ENCODE data around the gene WDR90. TPM values are rescaled to one million over a fixed set of nuclear protein-coding genes. Genes with fewer than 3 reads are reported as not detected.

The WDR90 gene
- polyA plus RNA-seq, 2 of the 4 experiments (the other 2 are of a cell fraction), result 6.5 to 30.7 TPM

GRCh38 chr16:672851-673250 is 23.7 kb downstream of the WDR90 start:
- peaks cover 23% of the 10 kb centered on the region for H3K4me1 ChIP-seq
- ATAC-seq (no peak), DNase-seq (ENCODE audit: low read depth in 1 of 2, low spot score in 1 of 2) (no peak), FAIRE-seq (no peak)
- H3K4me2 ChIP-seq, result no peak overlapping the region
- H3K4me3 ChIP-seq, result no peak overlapping the region
- no peak for TF ChIP-seq RFX5 (IDR thresholded peaks at IDR 0.05)
- TF ChIP-seq JUN (IDR thresholded peaks at IDR 0.05), result no peak
- no peak for TF ChIP-seq MAFK (IDR thresholded peaks at IDR 0.05; ENCODE audit: partially characterized antibody)
- TF ChIP-seq HEYL (CRISPR knock-in tag; IDR thresholded peaks at IDR 0.05), result no peak
- no peak for TF ChIP-seq RARB (CRISPR knock-in tag; IDR thresholded peaks at IDR 0.05)
- TF ChIP-seq RAD21 (conservative IDR thresholded peaks at IDR 0.05 in 1 of 2, IDR thresholded peaks at IDR 0.05 in 1 of 2), result no peak
- TF ChIP-seq CEBPB (IDR thresholded peaks at IDR 0.05), result no peak
- no peak for TF ChIP-seq HOXB13 (CRISPR knock-in tag; IDR thresholded peaks at IDR 0.05; ENCODE audit: low read depth)
- no peak for TF ChIP-seq USF2 (IDR thresholded peaks at IDR 0.05)
- TF ChIP-seq FOSL2 (IDR thresholded peaks at IDR 0.05), result no peak
- TF ChIP-seq FOSL2 (CRISPR knock-in tag; IDR thresholded peaks at IDR 0.05), result no peak
- TF ChIP-seq SMC3 (IDR thresholded peaks at IDR 0.05), result no peak
- TF ChIP-seq TFCP2L1 (CRISPR knock-in tag; IDR thresholded peaks at IDR 0.05), result no peak
- no peak for TF ChIP-seq ZSCAN20 (CRISPR knock-in tag; IDR thresholded peaks at IDR 0.05)
- no peak for TF ChIP-seq NR3C1 (IDR thresholded peaks at IDR 0.05)
- TF ChIP-seq, protein P1, sequence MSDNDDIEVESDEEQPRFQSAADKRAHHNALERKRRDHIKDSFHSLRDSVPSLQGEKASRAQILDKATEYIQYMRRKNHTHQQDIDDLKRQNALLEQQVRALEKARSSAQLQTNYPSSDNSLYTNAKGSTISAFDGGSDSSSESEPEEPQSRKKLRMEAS (IDR thresholded peaks at IDR 0.05), result no peak
- TF ChIP-seq CHD4 (IDR thresholded peaks at IDR 0.05; ENCODE audit: borderline replicate concordance), result no peak
- POLR2A ChIA-PET, result no interaction called here
- H3K9me3 ChIP-seq, result no peaks in the 10 kb centered on the region
- H3K27ac ChIP-seq, result peak overlapping the region in 1 of 2 experiments; percentile 58; a peak in 3 of 6 replicates
- CTCF ChIA-PET, result interaction anchor here (1.1 to 1.4 kb wide), 3 partner anchors 12 to 19 kb away, joined by 3 to 10 read pairs (median 4); no protein-coding TSS in a partner anchor
- 88% methylated on average over 21 of the region's 21 CpGs for WGBS (ENCODE audit: missing lambda C conversion rate)

GRCh38 chr16:673399-673991 is 24.3 kb downstream of the WDR90 start:
- FAIRE-seq (no peak), ATAC-seq (no peak), DNase-seq (ENCODE audit: low read depth in 1 of 2, low spot score in 1 of 2) (no peak)
- H3K4me2 ChIP-seq, result no peak overlapping the region
- CTCF ChIA-PET, result interaction anchor here (1.1 to 1.4 kb wide), 3 partner anchors 12 to 20 kb away, joined by 3 to 10 read pairs (median 4); no protein-coding TSS in a partner anchor
- 100% methylated on average over 1 of the region's 18 CpGs for WGBS (ENCODE audit: missing lambda C conversion rate)
- no peaks in the 10 kb centered on the region for H3K9me3 ChIP-seq
- H3K4me3 ChIP-seq, result no peak overlapping the region
- POLR2A ChIA-PET, result no interaction called here
- H3K4me1 ChIP-seq, result peaks cover 23% of the 10 kb centered on the region
- TF ChIP-seq ZNF302 (CRISPR knock-in tag; IDR thresholded peaks at IDR 0.05) (no peak), USF2 (IDR thresholded peaks at IDR 0.05) (no peak), EP300 (IDR thresholded peaks at IDR 0.05) (no peak), EHF (CRISPR knock-in tag; IDR thresholded peaks at IDR 0.05) (no peak), GATA3 (IDR thresholded peaks at IDR 0.05; ENCODE audit: borderline replicate concordance) (no peak), SMC3 (IDR thresholded peaks at IDR 0.05) (no peak), HEYL (CRISPR knock-in tag; IDR thresholded peaks at IDR 0.05) (no peak), NR3C1 (IDR thresholded peaks at IDR 0.05) (no peak), JUNB (IDR thresholded peaks at IDR 0.05) (no peak), MAFK (IDR thresholded peaks at IDR 0.05; ENCODE audit: partially characterized antibody) (no peak), JUN (IDR thresholded peaks at IDR 0.05) (no peak), FOXS1 (CRISPR knock-in tag; IDR thresholded peaks at IDR 0.05) (no peak), MYC (IDR thresholded peaks at IDR 0.05; ENCODE audit: borderline replicate concordance, low read length) (no peak), HOXA7 (CRISPR knock-in tag; IDR thresholded peaks at IDR 0.05) (no peak), EHMT2 (IDR thresholded peaks at IDR 0.05; ENCODE audit: low read depth) (no peak), KDM1A (IDR thresholded peaks at IDR 0.05; ENCODE audit: low read depth) (no peak), NFE2L2 (conservative IDR thresholded peaks at IDR 0.05; ENCODE audit: low read length) (no peak), FOSL2 (IDR thresholded peaks at IDR 0.05) (no peak), FOSL2 (CRISPR knock-in tag; IDR thresholded peaks at IDR 0.05) (no peak)
- TF ChIP-seq, protein P2, sequence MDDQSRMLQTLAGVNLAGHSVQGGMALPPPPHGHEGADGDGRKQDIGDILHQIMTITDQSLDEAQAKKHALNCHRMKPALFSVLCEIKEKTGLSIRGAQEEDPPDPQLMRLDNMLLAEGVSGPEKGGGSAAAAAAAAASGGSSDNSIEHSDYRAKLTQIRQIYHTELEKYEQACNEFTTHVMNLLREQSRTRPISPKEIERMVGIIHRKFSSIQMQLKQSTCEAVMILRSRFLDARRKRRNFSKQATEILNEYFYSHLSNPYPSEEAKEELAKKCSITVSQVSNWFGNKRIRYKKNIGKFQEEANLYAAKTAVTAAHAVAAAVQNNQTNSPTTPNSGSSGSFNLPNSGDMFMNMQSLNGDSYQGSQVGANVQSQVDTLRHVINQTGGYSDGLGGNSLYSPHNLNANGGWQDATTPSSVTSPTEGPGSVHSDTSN (IDR thresholded peaks at IDR 0.05), result no peak
- H3K27ac ChIP-seq, result peak overlapping the region in 1 of 2 experiments; percentile 58; a peak in 3 of 6 replicates
